Loucy (cell line): Measurements from ENCODE around the gene LONP2.

ENCODE experiments used
- EZH2phosphoT487 ChIP-seq: fragments of 200-600 bp; IDR thresholded peaks from 2 replicates; pipeline ENCODE4 v1.6.1; 2018; ENCODE audit warnings: antibody characterized with exemption, mild to moderate bottlenecking, moderate library complexity, borderline replicate concordance
- TF ChIP-seq, protein P1 (sequence below): fragments of 200-600 bp; sonication (generic); conservative IDR thresholded peaks from 2 replicates; pipeline ENCODE4 v1.5.1; 2014; ENCODE audit warnings: mild to moderate bottlenecking, antibody characterized with exemption, low read length

DNA sequence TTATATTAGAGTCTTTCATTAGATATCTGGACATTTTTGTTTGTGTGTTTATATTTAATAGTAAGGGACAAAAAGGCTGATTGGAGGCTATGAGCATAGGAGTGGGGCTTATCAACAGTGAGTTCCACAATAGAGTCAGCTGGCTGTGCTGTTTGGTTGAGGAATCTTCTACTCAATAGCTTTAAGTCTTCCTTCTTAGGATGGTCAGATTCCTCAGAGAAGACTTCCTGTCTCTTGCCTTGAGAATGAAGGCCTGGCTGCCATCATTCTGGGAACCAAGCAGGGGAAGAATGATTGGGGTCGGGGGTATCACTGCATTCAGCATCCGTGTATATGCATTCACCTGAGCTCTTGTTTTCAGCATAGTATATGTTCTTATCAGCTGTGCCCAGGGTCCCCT is 35.1 kb downstream of the LONP2 start:
- TF ChIP-seq, protein P1, sequence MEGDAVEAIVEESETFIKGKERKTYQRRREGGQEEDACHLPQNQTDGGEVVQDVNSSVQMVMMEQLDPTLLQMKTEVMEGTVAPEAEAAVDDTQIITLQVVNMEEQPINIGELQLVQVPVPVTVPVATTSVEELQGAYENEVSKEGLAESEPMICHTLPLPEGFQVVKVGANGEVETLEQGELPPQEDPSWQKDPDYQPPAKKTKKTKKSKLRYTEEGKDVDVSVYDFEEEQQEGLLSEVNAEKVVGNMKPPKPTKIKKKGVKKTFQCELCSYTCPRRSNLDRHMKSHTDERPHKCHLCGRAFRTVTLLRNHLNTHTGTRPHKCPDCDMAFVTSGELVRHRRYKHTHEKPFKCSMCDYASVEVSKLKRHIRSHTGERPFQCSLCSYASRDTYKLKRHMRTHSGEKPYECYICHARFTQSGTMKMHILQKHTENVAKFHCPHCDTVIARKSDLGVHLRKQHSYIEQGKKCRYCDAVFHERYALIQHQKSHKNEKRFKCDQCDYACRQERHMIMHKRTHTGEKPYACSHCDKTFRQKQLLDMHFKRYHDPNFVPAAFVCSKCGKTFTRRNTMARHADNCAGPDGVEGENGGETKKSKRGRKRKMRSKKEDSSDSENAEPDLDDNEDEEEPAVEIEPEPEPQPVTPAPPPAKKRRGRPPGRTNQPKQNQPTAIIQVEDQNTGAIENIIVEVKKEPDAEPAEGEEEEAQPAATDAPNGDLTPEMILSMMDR, result no peak
- TF ChIP-seq EZH2phosphoT487, result no peak
